ENCODE data around the gene C16orf86.

The C16orf86 gene

GRCh38 chr16:67645397-67646121, 21.1 kb upstream of the C16orf86 start:
- H3K27ac ChIP-seq, result no peak overlapping the region
- no peak overlapping the region for H3K9ac ChIP-seq (ENCODE audit: insufficient read length)
- no peaks in the 10 kb centered on the region for H3K9me3 ChIP-seq (ENCODE audit: low read depth, low read length)
- DNase-seq (ENCODE audit: low read depth, low spot score), result no peak
- H3K4me3 ChIP-seq, result no peak overlapping the region
- no peak for TF ChIP-seq FOXP2 (optimal IDR thresholded peaks at IDR 0.05; ENCODE audit: control extremely low read depth, extremely low read length, insufficient read depth)
- TF ChIP-seq POLR2AphosphoS5 (IDR thresholded peaks at IDR 0.05; ENCODE audit: borderline replicate concordance, low read depth, low read length), result no peak
- TF ChIP-seq EZH2 (IDR thresholded peaks at IDR 0.05), result no peak
- H3K36me3 ChIP-seq (ENCODE audit: insufficient read depth, low read length), result no peaks in the 10 kb centered on the region

GRCh38 chr16:67647111-67647651, 19.4 kb upstream of the C16orf86 start:
- H3K27ac ChIP-seq, result no peak overlapping the region
- no peaks in the 10 kb centered on the region for H3K36me3 ChIP-seq (ENCODE audit: insufficient read depth, low read length)
- TF ChIP-seq EZH2 (IDR thresholded peaks at IDR 0.05), result no peak
- no peak for TF ChIP-seq POLR2AphosphoS5 (IDR thresholded peaks at IDR 0.05; ENCODE audit: borderline replicate concordance, low read depth, low read length)
- no peak for TF ChIP-seq FOXP2 (optimal IDR thresholded peaks at IDR 0.05; ENCODE audit: control extremely low read depth, extremely low read length, insufficient read depth)
- H3K4me3 ChIP-seq, result no peak overlapping the region
- H3K9me3 ChIP-seq (ENCODE audit: low read depth, low read length), result no peaks in the 10 kb centered on the region
- no peak overlapping the region for H3K9ac ChIP-seq (ENCODE audit: insufficient read length)
- no peak for DNase-seq (ENCODE audit: low read depth, low spot score)

GRCh38 chr16:67647681-67648080, 18.9 kb upstream of the C16orf86 start:
- no peak for DNase-seq (ENCODE audit: low read depth, low spot score)
- Histone ChIP-seq H3K4me3 (no peak overlapping the region), H3K36me3 (ENCODE audit: insufficient read depth, low read length) (no peaks in the 10 kb centered on the region), H3K27ac (no peak overlapping the region), H3K9ac (ENCODE audit: insufficient read length) (no peak overlapping the region), H3K9me3 (ENCODE audit: low read depth, low read length) (no peaks in the 10 kb centered on the region)
- TF ChIP-seq EZH2 (IDR thresholded peaks at IDR 0.05) (no peak), FOXP2 (optimal IDR thresholded peaks at IDR 0.05; ENCODE audit: control extremely low read depth, extremely low read length, insufficient read depth) (no peak), POLR2AphosphoS5 (IDR thresholded peaks at IDR 0.05; ENCODE audit: borderline replicate concordance, low read depth, low read length) (no peak)

- no peak overlapping the region for H3K4me3 ChIP-seq
- DNase-seq (ENCODE audit: low read depth, low spot score), result no peak
- H3K27ac ChIP-seq, result no peak overlapping the region
- no peaks in the 10 kb centered on the region for H3K9me3 ChIP-seq (ENCODE audit: low read depth, low read length)
- no peak overlapping the region for H3K9ac ChIP-seq (ENCODE audit: insufficient read length)
- no peaks in the 10 kb centered on the region for H3K36me3 ChIP-seq (ENCODE audit: insufficient read depth, low read length)
- TF ChIP-seq FOXP2 (optimal IDR thresholded peaks at IDR 0.05; ENCODE audit: control extremely low read depth, extremely low read length, insufficient read depth), result no peak
- TF ChIP-seq POLR2AphosphoS5 (IDR thresholded peaks at IDR 0.05; ENCODE audit: borderline replicate concordance, low read depth, low read length), result no peak
- TF ChIP-seq EZH2 (IDR thresholded peaks at IDR 0.05), result no peak
These were observed 18.4 kb upstream of the C16orf86 start for GRCh38 chr16:67648088-67648763.

GRCh38 chr16:67648764-67649407, 17.7 kb upstream of the C16orf86 start:
- no peak overlapping the region for H3K4me3 ChIP-seq
- no peak for DNase-seq (ENCODE audit: low read depth, low spot score)

GRCh38 chr16:67649494-67649931, 17.1 kb upstream of the C16orf86 start:
- Histone ChIP-seq H3K9me3 (ENCODE audit: low read depth, low read length) (no peaks in the 10 kb centered on the region), H3K36me3 (ENCODE audit: insufficient read depth, low read length) (no peaks in the 10 kb centered on the region), H3K27ac (no peak overlapping the region), H3K4me3 (no peak overlapping the region), H3K9ac (ENCODE audit: insufficient read length) (no peak overlapping the region)
- TF ChIP-seq EZH2 (IDR thresholded peaks at IDR 0.05) (no peak), POLR2AphosphoS5 (IDR thresholded peaks at IDR 0.05; ENCODE audit: borderline replicate concordance, low read depth, low read length) (no peak)
- DNase-seq (ENCODE audit: low read depth, low spot score), result no peak

More at GRCh38 chr16:67648764-67649407, 17.7 kb upstream of the C16orf86 start:
- TF ChIP-seq POLR2AphosphoS5 (IDR thresholded peaks at IDR 0.05; ENCODE audit: borderline replicate concordance, low read depth, low read length) (no peak), EZH2 (IDR thresholded peaks at IDR 0.05) (no peak), FOXP2 (optimal IDR thresholded peaks at IDR 0.05; ENCODE audit: control extremely low read depth, extremely low read length, insufficient read depth) (no peak)
- Histone ChIP-seq H3K9me3 (ENCODE audit: low read depth, low read length) (no peaks in the 10 kb centered on the region), H3K27ac (no peak overlapping the region), H3K36me3 (ENCODE audit: insufficient read depth, low read length) (no peaks in the 10 kb centered on the region), H3K9ac (ENCODE audit: insufficient read length) (no peak overlapping the region)

- Histone ChIP-seq H3K9me3 (ENCODE audit: low read depth, low read length) (no peaks in the 10 kb centered on the region), H3K36me3 (ENCODE audit: insufficient read depth, low read length) (no peaks in the 10 kb centered on the region), H3K9ac (ENCODE audit: insufficient read length) (no peak overlapping the region), H3K27ac (no peak overlapping the region), H3K4me3 (no peak overlapping the region)
- TF ChIP-seq EZH2 (IDR thresholded peaks at IDR 0.05) (no peak), POLR2AphosphoS5 (IDR thresholded peaks at IDR 0.05; ENCODE audit: borderline replicate concordance, low read depth, low read length) (no peak), FOXP2 (optimal IDR thresholded peaks at IDR 0.05; ENCODE audit: control extremely low read depth, extremely low read length, insufficient read depth) (no peak)
- no peak for DNase-seq (ENCODE audit: low read depth, low spot score)
These were observed 16.6 kb upstream of the C16orf86 start for GRCh38 chr16:67650023-67650422.

GRCh38 chr16:67651039-67651438, 15.6 kb upstream of the C16orf86 start:
- TF ChIP-seq EZH2 (IDR thresholded peaks at IDR 0.05) (no peak), FOXP2 (optimal IDR thresholded peaks at IDR 0.05; ENCODE audit: control extremely low read depth, extremely low read length, insufficient read depth) (no peak), POLR2AphosphoS5 (IDR thresholded peaks at IDR 0.05; ENCODE audit: borderline replicate concordance, low read depth, low read length) (no peak)
- no peak for DNase-seq (ENCODE audit: low read depth, low spot score)

More at GRCh38 chr16:67651039-67651438, 15.6 kb upstream of the C16orf86 start:
- no peak overlapping the region for H3K9ac ChIP-seq (ENCODE audit: insufficient read length)
- H3K36me3 ChIP-seq (ENCODE audit: insufficient read depth, low read length), result no peaks in the 10 kb centered on the region
- H3K4me3 ChIP-seq, result no peak overlapping the region
- no peaks in the 10 kb centered on the region for H3K9me3 ChIP-seq (ENCODE audit: low read depth, low read length)
- no peak overlapping the region for H3K27ac ChIP-seq

All from SK-N-MC (cell line).